IPS-NIHi11 (cell line): Measurements from ENCODE around the gene PRDX2.

Source experiments
- DNase-seq: peaks from one replicate; pipeline ENCODE4 v3.0.0; 2012; ENCODE audit warnings: mixed read lengths, low spot score

PRDX2 gene

DNA sequence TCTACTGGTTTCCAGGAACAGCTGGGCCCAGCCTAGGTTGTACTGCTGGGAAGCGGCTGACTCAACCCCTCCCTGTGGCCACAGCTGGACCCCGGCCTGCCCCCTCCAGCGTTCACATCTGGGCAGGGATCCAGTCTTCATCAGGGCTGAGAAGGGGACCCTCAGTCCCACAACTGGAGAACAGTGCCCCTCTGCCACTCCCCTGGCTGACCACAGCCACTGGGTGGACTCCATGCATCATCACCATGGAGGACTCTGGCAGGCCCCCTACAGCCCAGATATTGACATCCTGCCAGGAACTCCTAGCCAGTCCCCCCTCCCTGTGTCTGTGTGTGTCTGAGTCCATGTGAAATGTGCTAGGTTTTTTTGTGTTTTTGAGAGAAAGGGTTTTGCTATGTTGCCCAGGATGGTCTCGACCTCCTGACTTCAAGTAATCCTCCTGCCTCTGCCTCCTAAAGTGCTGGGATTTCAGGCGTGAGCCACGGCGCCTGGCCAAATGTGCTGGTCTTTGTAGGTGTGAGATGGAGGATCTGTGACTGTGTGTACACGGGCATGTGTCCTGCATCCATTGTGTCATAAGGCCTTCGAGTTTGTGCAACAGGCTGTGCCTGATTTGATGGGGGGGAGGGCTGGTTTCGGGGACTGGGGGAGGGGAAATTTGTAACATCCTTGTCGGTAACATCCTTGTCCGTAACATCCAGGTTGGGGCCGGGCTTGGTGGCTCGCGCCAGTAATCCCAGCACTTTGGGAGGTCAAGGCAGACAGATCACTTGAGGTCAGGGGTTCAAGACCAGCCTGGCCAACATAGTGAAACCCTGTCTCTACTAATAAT is 22.2 kb downstream of the PRDX2 start:
- DNase-seq = no peak

DNA sequence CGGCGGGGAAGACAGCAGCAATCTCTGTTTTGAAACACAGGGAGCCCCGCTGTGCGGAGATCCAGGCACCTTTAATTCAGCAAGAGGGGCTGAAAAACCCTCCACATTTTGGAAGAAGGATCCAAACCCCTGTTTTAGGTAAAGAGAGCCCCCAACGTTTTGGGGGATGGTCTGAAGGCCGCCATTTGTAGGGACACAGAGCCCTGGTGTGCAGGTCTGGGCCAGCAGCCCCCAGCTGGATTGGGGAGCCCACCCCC is 22.8 kb downstream of the PRDX2 start:
- DNase-seq = no peak

- DNase-seq = no peak
These were observed 23.3 kb downstream of the PRDX2 start for GRCh38 chr19:12778017-12778904.

GRCh38 chr19:12777217-12778016 is 24.2 kb downstream of the PRDX2 start:
- DNase-seq = peak; percentile 72

- peak; percentile 84 for DNase-seq
These were observed 26.7 kb downstream of the PRDX2 start, which contains the start of gene HOOK2 for GRCh38 chr19:12774588-12775555. HOOK2 (minus strand) TSS chr19:12775552; CDS start chr19:12775449, 103 bp downstream.

- DNase-seq = no peak
These were observed 28.0 kb downstream of the PRDX2 start for GRCh38 chr19:12773571-12773970.

GRCh38 chr19:12772323-12772722 is 29.3 kb downstream of the PRDX2 start:
- DNase-seq = no peak

- no peak for DNase-seq
These were observed 30.7 kb downstream of the PRDX2 start for GRCh38 chr19:12770922-12771321.

- DNase-seq = peak; percentile 86
These were observed 31.9 kb downstream of the PRDX2 start for GRCh38 chr19:12769689-12770088.

DNA sequence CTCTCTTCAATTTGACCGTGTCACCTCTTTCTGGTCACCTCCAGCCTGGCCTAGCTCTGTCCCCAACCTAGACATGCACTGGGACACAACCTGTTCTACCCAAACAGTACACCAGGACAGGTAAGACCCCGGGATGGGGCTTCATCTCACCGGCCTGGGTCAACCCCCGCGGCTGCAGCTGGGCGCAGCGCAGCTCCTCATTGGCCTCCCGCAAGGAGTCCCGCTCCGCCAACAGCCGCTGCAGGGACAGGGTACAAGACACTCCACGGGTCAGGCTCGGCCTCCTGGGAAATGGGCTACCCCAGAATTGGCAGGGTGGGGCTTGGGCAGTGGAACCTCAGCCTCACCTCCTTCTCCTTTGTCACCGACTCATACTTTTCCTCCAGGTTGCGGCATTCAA is 33.9 kb downstream of the PRDX2 start:
- no peak for DNase-seq

DNA sequence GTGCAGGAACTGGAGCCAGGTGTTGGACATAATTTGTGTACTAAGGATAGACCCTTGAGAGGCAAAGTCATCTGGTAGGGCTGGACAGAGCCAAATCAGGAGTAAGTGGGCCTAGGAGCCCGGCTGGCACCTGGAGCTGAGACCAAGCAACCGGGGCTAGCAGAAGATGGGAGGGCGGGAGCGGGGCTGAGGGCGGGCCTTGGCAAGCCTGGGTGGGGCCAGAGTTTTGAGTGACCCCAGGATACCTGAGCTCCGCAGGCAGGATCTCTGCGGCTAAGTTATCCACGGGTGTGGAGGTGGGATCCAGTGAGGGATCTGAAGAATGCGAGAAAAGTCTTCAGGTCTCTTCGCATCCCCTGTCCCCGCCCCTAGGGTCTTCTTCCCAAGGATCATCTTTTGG is 34.5 kb downstream of the PRDX2 start:
- DNase-seq = no peak

- DNase-seq = peak; percentile 85
These were observed 35.5 kb downstream of the PRDX2 start for GRCh38 chr19:12766051-12766521.

- no peak for DNase-seq
These were observed 36.9 kb downstream of the PRDX2 start for GRCh38 chr19:12764698-12765097.

DNA sequence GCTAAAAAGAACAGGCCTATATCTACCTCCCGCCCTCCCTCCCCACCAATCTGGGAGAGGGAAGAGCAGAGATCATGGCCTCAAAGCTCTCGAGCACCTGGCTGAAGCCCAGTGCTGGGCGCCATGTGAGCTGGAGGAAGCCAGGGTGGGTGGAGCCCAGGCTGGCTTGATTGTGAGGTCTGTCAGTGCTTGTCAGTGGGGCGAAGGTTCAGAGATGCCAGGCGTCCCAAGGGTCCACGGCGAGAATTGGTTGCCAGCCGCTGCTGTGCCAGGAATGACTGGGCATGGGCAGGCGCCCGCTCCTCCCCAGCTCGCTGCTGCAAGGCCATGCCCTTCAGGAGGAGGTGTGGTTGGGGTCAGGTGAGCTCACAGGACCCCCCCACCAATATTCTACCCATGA is 38.5 kb downstream of the PRDX2 start:
- DNase-seq = no peak

GRCh38 chr19:12759686-12760085 is 41.9 kb downstream of the PRDX2 start:
- no peak for DNase-seq

DNA sequence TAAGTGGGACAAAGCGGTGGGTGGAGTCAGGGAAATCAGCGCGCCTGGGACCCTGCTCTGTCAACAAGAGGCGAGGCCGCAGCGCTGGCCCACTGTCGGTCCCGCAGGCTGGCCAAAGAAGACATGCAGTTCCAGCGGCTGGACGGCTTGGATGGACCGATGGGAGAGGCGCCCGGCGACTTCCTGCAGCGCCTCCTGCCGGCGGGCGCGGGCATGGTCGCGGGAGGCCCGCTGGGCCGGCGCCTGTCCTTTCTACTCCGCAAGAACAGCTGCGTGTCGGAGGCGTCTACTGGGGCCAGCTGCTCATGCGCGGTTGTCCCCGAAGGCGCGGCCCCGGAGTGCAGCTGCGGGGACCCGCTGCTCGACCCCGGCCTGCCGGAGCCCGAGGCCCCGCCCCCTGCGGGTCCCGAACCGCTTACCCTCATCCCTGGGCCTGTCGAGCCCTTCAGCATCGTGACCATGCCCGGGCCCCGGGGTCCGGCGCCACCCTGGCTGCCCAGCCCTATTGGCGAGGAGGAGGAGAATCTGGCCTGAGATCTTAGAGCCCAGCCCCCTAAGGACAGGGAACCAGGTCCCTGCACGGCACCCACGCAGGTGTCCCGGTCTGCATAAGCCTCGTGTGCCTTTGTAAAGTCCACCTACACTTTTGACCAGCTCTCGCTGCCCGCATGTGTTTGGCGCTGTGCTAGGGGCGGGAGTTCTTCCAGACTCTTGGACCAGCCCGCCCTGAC is 43.9 kb downstream of the PRDX2 start:
- peak; percentile 94 for DNase-seq

DNA sequence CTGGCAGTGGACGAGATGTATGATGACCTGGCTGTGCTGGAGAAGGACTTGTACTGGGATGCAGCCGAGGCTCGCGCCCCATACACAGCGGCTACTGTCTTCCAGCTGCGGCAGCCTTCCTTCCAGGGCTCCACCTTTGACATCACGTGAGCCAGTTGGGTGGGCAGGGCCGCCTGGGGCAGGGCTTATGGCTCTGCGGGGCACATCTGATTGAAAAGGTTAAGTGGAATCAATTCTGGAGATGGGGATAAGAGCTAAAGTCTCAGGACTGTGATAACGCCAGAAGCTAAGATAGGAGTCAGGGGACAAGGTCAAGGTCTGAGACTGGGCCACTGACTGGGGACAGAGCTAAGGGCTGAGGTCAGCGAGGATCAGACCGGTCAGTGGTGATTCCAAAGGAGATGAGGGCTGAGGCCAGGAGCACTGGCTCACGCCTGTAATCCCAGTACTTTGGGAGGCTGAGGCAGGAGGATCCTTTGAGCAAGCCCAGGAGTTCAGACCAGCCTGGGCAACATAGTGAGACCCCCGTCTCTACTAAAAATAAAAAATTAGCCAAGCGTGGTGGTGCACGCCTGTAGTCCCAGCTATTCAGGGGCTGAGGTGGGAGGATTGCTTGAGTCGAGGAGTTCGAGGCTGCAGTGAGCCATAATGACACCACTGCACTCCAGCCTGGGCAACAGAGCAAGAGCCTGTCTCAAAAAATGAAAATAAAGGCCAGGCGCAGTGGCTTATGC is 45.3 kb downstream of the PRDX2 start:
- DNase-seq = no peak

GRCh38 chr19:12754465-12755196 is 47.0 kb downstream of the PRDX2 start:
- no peak for DNase-seq
